GM18505 (cell line): Measurements from ENCODE around the gene TCF3.
"Not testable (repeated sequence)": the region's sequence is repeated elsewhere in the genome, so short reads cannot be mapped to it uniquely, and the experiment has no call there.

Experiments used
- ATAC-seq: cut with Tn5 transposase; IDR thresholded peaks from one replicate; pipeline ENCODE4 v1.9.1; 2021; ENCODE audit not compliant: unreplicated experiment
- POLR2A ChIP-seq: IDR thresholded peaks from 4 replicates; pipeline ENCODE4 v1.6.1; 2011; ENCODE audit warnings: borderline replicate concordance; ENCODE audit not compliant: insufficient read depth, insufficient read length; ENCODE audit errors: extremely low read depth

TCF3 gene

GRCh38 chr19:1652471-1653299, at the start of gene TCF3:
TCF3 (minus strand) TSS chr19:1652615; CDS start chr19:1650248, 2,367 bp downstream.
- peak; percentile 60 for ATAC-seq
- TF ChIP-seq POLR2A, result peak; percentile 44

- ATAC-seq, result no peak
- TF ChIP-seq POLR2A, result no peak
These were observed 48.6 kb upstream of the TCF3 start for GRCh38 chr19:1700733-1701663.

GRCh38 chr19:1699998-1700732, 47.8 kb upstream of the TCF3 start:
- ATAC-seq, result no peak

GRCh38 chr19:1699386-1699785, 47.0 kb upstream of the TCF3 start:
- ATAC-seq, result no peak
- no peak for TF ChIP-seq POLR2A

More at GRCh38 chr19:1699998-1700732, 47.8 kb upstream of the TCF3 start:
- TF ChIP-seq POLR2A, result no peak

- no peak for ATAC-seq
- no peak for TF ChIP-seq POLR2A
These were observed 46.2 kb upstream of the TCF3 start for GRCh38 chr19:1698636-1699035.

- not testable (repeated sequence) for ATAC-seq
These were observed 43.1 kb upstream of the TCF3 start for GRCh38 chr19:1695481-1695880.

- no peak for ATAC-seq
- TF ChIP-seq POLR2A, result no peak
These were observed 39.3 kb upstream of the TCF3 start for GRCh38 chr19:1691589-1692290.

- TF ChIP-seq POLR2A, result no peak
- ATAC-seq, result no peak
These were observed 38.4 kb upstream of the TCF3 start for GRCh38 chr19:1690699-1691307.

GRCh38 chr19:1685785-1686184, 33.4 kb upstream of the TCF3 start:
- not testable (repeated sequence) for ATAC-seq

GRCh38 chr19:1685046-1685445, 32.6 kb upstream of the TCF3 start:
- ATAC-seq, result no peak
- TF ChIP-seq POLR2A, result no peak

DNA sequence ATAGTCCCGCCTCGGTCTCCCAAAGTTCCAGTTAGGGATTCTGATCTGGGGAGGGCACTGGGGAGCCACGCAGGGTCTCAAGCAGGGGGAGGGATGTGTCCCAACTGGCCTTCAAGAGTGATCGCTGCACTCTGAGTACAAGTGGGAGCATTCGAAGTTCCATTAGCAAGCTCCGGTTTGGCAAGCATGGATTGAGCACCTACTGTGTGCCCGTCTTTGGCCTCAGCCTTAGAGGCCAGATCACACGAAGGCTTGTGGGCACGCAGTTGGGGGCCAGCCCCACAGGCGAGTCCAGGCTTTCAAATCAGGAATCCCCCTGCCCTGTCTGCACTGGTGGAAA, 32.1 kb upstream of the TCF3 start:
- ATAC-seq, result no peak
- TF ChIP-seq POLR2A, result no peak

DNA sequence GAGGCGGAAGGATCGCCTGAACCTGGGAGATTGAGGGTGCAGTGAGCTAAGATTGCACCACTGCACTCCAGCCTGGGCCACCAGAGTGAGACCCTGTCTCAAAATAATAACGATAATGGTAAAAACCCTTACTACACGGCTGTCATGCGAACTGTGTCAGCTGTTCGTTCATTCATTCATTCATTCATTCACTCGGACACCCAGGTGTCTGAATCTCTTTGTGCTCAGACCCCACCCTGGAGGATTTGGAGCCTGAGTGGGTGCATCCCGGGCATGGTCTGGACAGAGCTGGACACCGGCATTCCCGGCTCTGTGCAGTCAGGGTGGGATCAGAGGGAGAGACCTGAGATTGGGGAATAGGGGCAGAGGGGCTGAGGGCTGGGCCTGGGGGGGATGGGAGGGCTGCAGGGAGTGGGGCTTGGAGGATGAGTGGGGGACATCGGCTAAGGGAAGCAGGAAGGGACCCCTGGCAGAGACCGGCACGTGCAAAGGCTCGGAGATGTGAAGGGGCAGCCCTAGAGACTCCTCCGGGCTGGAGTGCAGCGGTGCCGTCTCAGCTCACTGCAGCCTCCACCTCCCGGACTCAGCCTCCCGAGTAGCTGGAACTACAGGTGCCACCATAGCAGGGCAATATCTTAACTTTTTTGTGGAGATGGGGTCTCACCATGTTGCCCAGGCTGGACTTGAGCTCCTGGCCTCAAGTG, 31.6 kb upstream of the TCF3 start:
- no peak for ATAC-seq
- TF ChIP-seq POLR2A, result no peak
